ENCODE data around the gene TSPOAP1. TPM values are rescaled to one million over a fixed set of nuclear protein-coding genes. Genes with fewer than 3 reads are reported as not detected.
A peak's percentile ranks its signal among the peaks of the same experiment; 100 is the strongest.

Gene TSPOAP1
- total RNA-seq, 3 donors from 2014 or later = 5.3 to 27.7 (median 8.3) TPM

DNA sequence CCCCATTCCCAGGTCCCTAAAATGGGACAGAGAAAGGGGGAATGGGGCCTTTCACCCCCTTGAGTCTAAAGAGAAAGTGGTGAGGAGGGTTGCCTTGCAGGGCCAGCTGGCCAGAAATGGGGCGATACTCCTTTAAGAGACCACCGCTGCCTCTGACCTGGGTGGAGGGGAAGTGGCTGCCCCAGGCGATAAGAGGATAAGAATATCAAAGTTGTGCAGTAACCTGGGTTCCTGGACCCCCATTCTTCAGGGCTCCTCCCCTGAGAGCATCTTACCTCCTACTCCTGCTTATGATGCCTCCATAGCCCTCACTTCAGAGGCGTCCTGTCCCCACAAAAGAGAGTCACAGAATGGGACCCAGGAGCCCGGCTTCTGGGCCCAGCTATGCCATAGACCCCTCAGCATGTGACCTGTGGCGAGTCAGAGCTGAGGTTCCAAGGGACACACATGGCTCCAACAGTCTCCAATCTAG, 5.2 kb upstream of the TSPOAP1 start:
- intact Hi-C loops (cut with DNase I, micrococcal nuclease) = no loop called here
- H3K36me3 ChIP-seq (ENCODE audit: low read depth) = no peaks in the 10 kb centered on the region
- TF ChIP-seq, protein P1, sequence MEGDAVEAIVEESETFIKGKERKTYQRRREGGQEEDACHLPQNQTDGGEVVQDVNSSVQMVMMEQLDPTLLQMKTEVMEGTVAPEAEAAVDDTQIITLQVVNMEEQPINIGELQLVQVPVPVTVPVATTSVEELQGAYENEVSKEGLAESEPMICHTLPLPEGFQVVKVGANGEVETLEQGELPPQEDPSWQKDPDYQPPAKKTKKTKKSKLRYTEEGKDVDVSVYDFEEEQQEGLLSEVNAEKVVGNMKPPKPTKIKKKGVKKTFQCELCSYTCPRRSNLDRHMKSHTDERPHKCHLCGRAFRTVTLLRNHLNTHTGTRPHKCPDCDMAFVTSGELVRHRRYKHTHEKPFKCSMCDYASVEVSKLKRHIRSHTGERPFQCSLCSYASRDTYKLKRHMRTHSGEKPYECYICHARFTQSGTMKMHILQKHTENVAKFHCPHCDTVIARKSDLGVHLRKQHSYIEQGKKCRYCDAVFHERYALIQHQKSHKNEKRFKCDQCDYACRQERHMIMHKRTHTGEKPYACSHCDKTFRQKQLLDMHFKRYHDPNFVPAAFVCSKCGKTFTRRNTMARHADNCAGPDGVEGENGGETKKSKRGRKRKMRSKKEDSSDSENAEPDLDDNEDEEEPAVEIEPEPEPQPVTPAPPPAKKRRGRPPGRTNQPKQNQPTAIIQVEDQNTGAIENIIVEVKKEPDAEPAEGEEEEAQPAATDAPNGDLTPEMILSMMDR (IDR thresholded peaks at IDR 0.05) = no peak
- no peak overlapping the region for H3K4me3 ChIP-seq
- H3K4me1 ChIP-seq (ENCODE audit: low read depth) = peaks cover 6% of the 10 kb centered on the region
- ATAC-seq = no peak
- no peaks in the 10 kb centered on the region for H3K9me3 ChIP-seq
- DNase-seq = peak in 1 of 3 donors; percentile 29

DNA sequence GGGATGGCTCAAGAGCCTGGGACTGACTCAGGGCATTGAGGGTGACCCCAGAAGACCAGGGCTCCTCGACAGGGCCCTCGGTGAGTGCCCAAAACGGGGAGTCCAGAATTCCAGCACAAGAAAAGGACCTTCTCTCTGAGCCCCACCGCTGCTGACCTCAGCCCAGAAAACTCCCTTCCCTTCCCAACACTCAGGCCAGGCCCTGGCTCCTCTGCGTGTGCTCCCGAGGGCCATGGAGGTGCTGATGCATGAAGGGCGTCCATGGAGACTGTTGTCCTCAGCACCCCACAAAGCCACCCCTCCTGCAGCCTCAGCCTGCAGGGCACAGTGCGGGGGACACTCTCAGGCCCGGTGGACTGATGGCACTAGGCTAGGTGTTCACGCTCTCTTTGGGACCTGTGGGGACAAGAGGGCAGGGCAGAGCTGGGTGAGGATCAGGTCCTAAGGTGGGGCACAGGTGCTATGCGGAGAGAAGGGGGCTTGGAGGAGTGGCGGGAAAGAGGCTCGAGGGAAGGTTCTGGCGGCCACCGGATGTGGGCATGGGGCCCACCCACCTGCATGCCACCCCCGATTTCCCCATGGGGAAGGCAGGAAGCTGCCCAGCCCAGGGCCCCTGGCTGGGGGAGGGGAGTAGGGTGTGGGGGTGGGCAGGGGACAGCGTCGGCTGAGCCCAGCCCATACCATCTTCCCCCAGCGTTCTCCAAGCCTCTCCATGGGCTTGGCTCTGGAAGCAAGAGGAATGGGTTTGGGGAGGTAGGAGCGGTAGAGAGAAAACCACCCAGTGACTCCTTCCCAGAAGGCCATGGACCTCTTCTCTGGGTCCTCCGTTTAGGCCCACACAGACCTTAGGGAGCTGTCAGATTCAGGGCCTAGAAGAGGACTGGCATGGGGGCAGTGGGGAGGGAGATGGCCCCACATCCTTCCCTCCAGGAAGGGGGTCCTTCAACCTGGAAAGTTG, 4.5 kb upstream of the TSPOAP1 start:
- Histone ChIP-seq H3K9me3 (no peaks in the 10 kb centered on the region), H3K4me3 (no peak overlapping the region), H3K4me1 (ENCODE audit: low read depth) (no peaks in the 10 kb centered on the region), H3K36me3 (ENCODE audit: low read depth) (no peaks in the 10 kb centered on the region)
- TF ChIP-seq, protein P1 (IDR thresholded peaks at IDR 0.05) = no peak
- intact Hi-C loops (cut with DNase I, micrococcal nuclease) = no loop called here
- ATAC-seq = peak; percentile 4
- peak in 2 of 3 donors; percentile 55 to 83 for DNase-seq

DNA sequence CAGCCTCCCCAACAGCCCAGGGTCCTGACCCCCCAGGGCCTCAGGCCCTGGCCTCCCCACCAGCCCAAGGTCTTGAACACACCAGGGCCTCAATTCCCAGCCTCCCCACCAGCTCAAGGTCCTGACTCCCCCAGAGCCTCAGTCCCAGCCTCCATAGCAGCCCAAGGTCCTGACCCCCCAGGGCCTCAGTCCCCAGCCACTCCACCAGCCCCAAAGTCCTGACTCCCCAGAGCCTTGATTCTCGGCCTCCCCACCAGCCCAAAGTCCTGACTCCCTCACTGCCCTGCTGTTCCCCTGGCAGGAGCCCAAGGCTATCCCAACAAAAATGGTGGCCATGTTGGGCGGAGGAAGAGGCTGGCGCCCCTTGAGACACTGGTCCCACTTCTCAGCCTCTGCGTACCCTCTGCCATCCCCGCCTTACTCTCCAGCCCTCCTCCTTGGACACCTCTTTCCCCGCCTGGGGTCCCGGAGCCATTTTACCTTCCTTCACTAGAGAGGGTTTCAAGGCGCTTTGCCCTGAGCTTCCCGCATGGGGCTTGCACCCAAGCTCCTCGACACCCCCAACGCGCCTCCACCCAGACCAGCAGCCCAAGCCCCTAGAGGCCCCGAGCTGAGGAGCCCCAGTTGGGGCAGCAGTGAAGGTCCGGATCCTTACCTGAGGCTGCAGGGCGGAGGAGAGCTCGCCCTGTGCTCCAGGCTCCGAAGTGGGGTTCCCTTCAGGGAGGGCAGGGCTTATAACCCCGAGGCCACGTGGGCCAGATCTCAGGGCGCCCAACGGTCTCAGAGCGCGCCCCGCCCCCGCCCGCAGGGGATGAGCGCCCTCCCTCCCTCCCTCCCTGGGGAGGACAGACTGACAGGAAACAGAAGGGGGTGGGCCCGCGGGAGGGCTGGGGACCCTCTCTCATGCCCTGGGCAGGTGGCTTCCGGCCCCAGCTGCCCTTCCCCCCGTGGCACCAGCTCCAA, 3.5 kb upstream of the TSPOAP1 start:
- ATAC-seq = peak; percentile 65
- no peaks in the 10 kb centered on the region for H3K36me3 ChIP-seq (ENCODE audit: low read depth)
- peak overlapping the region; percentile 30 for H3K4me3 ChIP-seq
- intact Hi-C loops (cut with DNase I, micrococcal nuclease) = no loop called here
- TF ChIP-seq, protein P1 (IDR thresholded peaks at IDR 0.05) = no peak
- DNase-seq = peak; percentile 79 to 95 (median 82)
- H3K9me3 ChIP-seq = no peaks in the 10 kb centered on the region
- H3K4me1 ChIP-seq (ENCODE audit: low read depth) = no peaks in the 10 kb centered on the region

DNA sequence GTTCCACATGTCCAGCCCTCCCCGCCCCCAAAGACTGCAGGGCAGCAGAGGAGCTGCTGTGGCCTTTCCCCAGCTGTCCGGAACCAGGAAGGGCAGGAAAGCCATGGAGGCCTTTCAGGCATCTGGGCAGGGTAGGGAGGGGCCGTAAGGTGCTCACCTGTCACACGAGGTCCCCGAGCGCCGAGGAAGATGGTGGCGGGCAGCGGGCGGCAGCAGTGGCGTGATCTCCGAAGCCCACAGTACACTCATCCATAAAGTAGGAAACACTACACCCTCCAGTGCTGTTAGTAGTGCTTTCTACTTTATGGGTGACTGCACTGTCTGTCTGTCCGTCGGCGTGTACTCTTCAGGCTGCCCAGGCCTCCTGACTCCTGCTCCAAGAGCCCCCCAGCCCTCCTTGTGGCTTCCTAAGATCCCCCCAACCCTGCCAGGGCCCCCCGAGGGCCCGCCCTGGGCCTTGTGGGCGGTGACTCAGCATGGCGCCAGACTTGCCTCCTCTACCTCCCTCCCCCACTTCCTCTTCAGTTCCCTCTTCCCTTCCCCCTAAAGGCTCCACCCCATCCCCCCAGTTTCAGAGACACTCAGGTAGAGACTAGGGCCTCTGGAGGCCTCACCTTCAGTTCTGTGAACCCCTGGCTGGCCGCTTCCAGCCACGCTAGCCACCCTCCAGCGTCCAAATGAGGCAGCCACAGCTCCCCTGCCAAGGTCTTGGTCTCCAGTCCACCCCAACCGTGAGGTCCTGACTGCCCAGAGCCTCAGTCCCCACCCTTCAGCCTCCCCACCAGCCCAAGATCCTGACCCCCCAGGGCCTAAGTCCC, 2.6 kb upstream of the TSPOAP1 start:
- Histone ChIP-seq H3K4me3 (peak overlapping the region; percentile 30), H3K9me3 (no peaks in the 10 kb centered on the region), H3K4me1 (ENCODE audit: low read depth) (no peaks in the 10 kb centered on the region), H3K36me3 (ENCODE audit: low read depth) (no peaks in the 10 kb centered on the region)
- ATAC-seq (peak; percentile 29), DNase-seq (peak; percentile 48 to 82 (median 60))
- intact Hi-C loops (cut with DNase I, micrococcal nuclease) = no loop called here
- TF ChIP-seq, protein P1 (IDR thresholded peaks at IDR 0.05) = no peak

Measured in mucosa of descending colon (tissue), 3 donors.